Measurements from ENCODE around the gene ZNF248.

ZNF248 gene

DNA sequence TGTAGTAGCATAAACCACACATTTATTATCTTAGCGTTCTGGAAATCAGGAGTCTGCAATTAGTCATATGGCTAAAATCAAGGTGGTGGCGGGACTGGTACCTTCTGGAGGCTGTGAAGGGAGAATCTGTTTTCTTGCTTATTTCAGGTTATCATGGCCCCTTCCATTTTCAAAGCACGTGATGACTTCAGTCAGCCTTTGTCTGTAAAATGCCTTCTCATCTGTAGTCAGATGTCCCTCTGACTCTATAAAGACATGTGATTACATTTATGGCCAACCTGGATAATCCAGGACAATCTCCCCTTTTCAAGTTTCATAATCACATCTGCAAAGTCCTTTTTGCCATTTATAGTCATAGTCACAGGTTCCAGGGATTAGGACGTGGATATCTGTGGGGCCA, 15.5 kb upstream of the ZNF248 start:
- no peaks in the 10 kb centered on the region for H3K4me1 ChIP-seq (ENCODE audit: insufficient read depth, poor library complexity, severe bottlenecking)
- DNase-seq (ENCODE audit: low spot score): no peak
- H3K36me3 ChIP-seq (ENCODE audit: low read depth): no peaks in the 10 kb centered on the region
- no peak overlapping the region for H3K4me3 ChIP-seq (ENCODE audit: severe bottlenecking)
- TF ChIP-seq, protein P1, sequence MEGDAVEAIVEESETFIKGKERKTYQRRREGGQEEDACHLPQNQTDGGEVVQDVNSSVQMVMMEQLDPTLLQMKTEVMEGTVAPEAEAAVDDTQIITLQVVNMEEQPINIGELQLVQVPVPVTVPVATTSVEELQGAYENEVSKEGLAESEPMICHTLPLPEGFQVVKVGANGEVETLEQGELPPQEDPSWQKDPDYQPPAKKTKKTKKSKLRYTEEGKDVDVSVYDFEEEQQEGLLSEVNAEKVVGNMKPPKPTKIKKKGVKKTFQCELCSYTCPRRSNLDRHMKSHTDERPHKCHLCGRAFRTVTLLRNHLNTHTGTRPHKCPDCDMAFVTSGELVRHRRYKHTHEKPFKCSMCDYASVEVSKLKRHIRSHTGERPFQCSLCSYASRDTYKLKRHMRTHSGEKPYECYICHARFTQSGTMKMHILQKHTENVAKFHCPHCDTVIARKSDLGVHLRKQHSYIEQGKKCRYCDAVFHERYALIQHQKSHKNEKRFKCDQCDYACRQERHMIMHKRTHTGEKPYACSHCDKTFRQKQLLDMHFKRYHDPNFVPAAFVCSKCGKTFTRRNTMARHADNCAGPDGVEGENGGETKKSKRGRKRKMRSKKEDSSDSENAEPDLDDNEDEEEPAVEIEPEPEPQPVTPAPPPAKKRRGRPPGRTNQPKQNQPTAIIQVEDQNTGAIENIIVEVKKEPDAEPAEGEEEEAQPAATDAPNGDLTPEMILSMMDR (IDR thresholded peaks at IDR 0.05; ENCODE audit: poor library complexity, severe bottlenecking): no peak
- H3K27me3 ChIP-seq (ENCODE audit: insufficient read depth, poor library complexity, severe bottlenecking): no peaks in the 10 kb centered on the region
- H3K27ac ChIP-seq (ENCODE audit: poor library complexity, severe bottlenecking): no peak overlapping the region
- ATAC-seq (ENCODE audit: low read depth): no peak
- no peaks in the 10 kb centered on the region for H3K9me3 ChIP-seq (ENCODE audit: severe bottlenecking)

DNA sequence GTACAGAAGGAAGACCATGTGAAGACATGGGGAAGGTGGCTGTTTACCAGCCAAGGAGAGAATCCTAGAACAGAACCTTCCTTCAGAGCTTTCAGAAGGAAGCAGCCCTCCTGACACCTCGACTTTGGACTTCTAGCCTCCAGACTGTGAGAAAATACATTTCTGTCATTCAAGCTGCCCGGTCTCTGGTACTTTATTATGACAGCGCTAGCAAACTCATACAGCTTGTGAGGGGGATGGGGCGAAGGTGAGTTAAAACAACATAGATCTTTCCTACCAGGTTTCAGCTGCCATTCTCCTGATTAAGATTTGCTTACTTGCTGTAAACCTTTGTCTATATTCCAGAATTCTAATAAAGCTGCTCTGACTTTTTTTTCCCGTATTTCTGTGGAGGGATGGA, 14.9 kb upstream of the ZNF248 start:
- Histone ChIP-seq H3K27ac (ENCODE audit: poor library complexity, severe bottlenecking) (no peak overlapping the region), H3K27me3 (ENCODE audit: insufficient read depth, poor library complexity, severe bottlenecking) (no peaks in the 10 kb centered on the region), H3K4me1 (ENCODE audit: insufficient read depth, poor library complexity, severe bottlenecking) (no peaks in the 10 kb centered on the region), H3K9me3 (ENCODE audit: severe bottlenecking) (no peaks in the 10 kb centered on the region), H3K4me3 (ENCODE audit: severe bottlenecking) (no peak overlapping the region), H3K36me3 (ENCODE audit: low read depth) (no peaks in the 10 kb centered on the region)
- no peak for DNase-seq (ENCODE audit: low spot score)
- TF ChIP-seq, protein P1 (IDR thresholded peaks at IDR 0.05; ENCODE audit: poor library complexity, severe bottlenecking): no peak
- no peak for ATAC-seq (ENCODE audit: low read depth)

DNA sequence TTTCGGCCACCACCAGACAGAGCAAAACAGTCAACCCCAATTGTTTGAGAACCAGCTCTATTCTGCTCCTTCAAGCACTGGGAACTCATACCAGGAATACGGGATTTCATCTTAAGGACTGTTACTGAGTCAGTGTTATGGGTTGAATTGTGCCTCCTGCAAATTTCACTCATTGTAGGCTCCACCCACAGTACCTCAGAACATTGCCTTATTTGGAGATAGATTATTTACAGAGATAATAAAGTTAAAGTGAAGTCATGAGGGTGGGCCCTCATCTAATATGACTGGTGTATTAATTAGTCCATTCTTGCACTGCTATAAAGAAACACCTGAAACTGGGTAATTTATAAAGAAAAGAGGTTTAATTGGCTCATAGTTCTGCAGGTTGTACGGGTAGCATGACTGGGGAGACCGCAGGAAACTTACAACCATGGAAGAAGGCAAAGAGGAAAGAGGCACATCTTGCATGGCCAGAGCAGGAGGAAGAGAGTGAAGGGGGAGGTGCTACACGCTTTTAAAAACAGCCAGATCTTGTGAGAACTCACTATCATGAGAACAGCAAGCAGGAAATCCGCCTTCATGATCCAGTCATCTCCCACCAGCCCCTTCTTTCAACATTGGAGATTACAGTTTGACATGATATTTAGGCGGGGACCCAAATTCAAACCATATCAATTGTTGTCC, 14.3 kb upstream of the ZNF248 start:
- H3K4me3 ChIP-seq (ENCODE audit: severe bottlenecking): no peak overlapping the region
- no peak overlapping the region for H3K27ac ChIP-seq (ENCODE audit: poor library complexity, severe bottlenecking)
- H3K27me3 ChIP-seq (ENCODE audit: insufficient read depth, poor library complexity, severe bottlenecking): no peaks in the 10 kb centered on the region
- ATAC-seq (ENCODE audit: low read depth) (no peak), DNase-seq (ENCODE audit: low spot score) (no peak)
- no peaks in the 10 kb centered on the region for H3K36me3 ChIP-seq (ENCODE audit: low read depth)
- no peaks in the 10 kb centered on the region for H3K4me1 ChIP-seq (ENCODE audit: insufficient read depth, poor library complexity, severe bottlenecking)
- TF ChIP-seq, protein P1 (IDR thresholded peaks at IDR 0.05; ENCODE audit: poor library complexity, severe bottlenecking): no peak
- no peaks in the 10 kb centered on the region for H3K9me3 ChIP-seq (ENCODE audit: severe bottlenecking)

DNA sequence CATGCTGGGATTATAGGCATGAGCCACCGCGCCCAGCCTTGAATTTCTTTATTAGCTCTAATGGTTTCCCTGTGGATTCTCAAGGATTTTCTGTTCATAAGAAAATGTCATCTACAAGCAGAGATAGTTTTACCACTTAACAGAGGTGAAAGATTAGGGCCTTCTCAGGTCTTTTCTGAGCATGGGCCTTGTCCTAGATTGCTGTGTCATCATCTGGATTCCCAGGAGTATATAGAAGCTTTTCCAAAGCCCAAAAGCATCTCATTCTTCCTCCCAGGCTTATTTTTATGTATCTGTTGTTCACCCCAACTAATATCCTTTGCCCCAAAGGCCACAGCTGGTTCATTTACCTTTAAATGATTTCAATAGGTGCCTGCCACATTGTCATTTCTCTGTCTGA, 13.7 kb upstream of the ZNF248 start:
- Histone ChIP-seq H3K9me3 (ENCODE audit: severe bottlenecking) (no peaks in the 10 kb centered on the region), H3K27ac (ENCODE audit: poor library complexity, severe bottlenecking) (no peak overlapping the region), H3K4me3 (ENCODE audit: severe bottlenecking) (no peak overlapping the region), H3K27me3 (ENCODE audit: insufficient read depth, poor library complexity, severe bottlenecking) (no peaks in the 10 kb centered on the region), H3K36me3 (ENCODE audit: low read depth) (no peaks in the 10 kb centered on the region), H3K4me1 (ENCODE audit: insufficient read depth, poor library complexity, severe bottlenecking) (no peaks in the 10 kb centered on the region)
- DNase-seq (ENCODE audit: low spot score) (no peak), ATAC-seq (ENCODE audit: low read depth) (no peak)
- TF ChIP-seq, protein P1 (IDR thresholded peaks at IDR 0.05; ENCODE audit: poor library complexity, severe bottlenecking): no peak

DNA sequence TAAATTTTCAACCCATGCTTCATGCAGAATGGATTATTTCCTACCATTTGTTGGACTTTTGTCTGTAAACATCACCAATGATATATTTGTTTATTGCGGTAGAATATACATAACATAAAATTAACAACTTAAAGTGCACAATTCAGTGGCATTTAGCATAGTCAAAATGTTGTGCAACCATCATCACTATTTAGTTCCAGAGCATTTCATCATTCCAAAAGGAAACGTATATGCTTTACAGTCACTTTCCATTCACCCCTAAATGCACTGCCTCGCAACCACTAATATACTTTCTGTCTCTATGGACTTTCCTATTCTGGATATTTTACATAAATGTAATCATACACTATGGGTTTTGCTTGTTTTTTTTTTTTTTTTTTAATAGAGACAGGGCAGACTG, 11.4 kb upstream of the ZNF248 start:
- H3K4me1 ChIP-seq (ENCODE audit: insufficient read depth, poor library complexity, severe bottlenecking): no peaks in the 10 kb centered on the region
- no peaks in the 10 kb centered on the region for H3K36me3 ChIP-seq (ENCODE audit: low read depth)
- H3K27ac ChIP-seq (ENCODE audit: poor library complexity, severe bottlenecking): no peak overlapping the region
- no peaks in the 10 kb centered on the region for H3K9me3 ChIP-seq (ENCODE audit: severe bottlenecking)
- ATAC-seq (ENCODE audit: low read depth) (no peak), DNase-seq (ENCODE audit: low spot score) (no peak)
- no peak overlapping the region for H3K4me3 ChIP-seq (ENCODE audit: severe bottlenecking)
- TF ChIP-seq, protein P1 (IDR thresholded peaks at IDR 0.05; ENCODE audit: poor library complexity, severe bottlenecking): no peak
- no peaks in the 10 kb centered on the region for H3K27me3 ChIP-seq (ENCODE audit: insufficient read depth, poor library complexity, severe bottlenecking)
